Heart right ventricle (tissue), 16 donors: ENCODE data around the gene TESMIN. TPM values are rescaled to one million over a fixed set of nuclear protein-coding genes. Genes with fewer than 3 reads are reported as not detected.

ENCODE experiments used
- ATAC-seq, 8 donors: fragments of 200-7000 bp; cut with Tn5 transposase; one replicate each; pipeline ENCODE4 v1.9.1; 2020; ENCODE audit warnings: mild to moderate bottlenecking in 8 of 8, moderate library complexity in 8 of 8, moderate number of reproducible peaks in 1 of 8
- DNase-seq, 2 donors: peaks; one replicate each; pipeline ENCODE4 v3.0.0-alpha.2; 2020
- H3K27ac ChIP-seq, 10 donors: fragments of 200-600 bp; sonication (generic) in 2 of 10; one replicate each; pipeline versions ENCODE4 v1.5.0 to v1.8.0; 2020 to 2022; ENCODE audit warnings: mild to moderate bottlenecking in 3 of 10
- H3K27me3 ChIP-seq, 7 donors: fragments of 200-600 bp; one replicate each; pipeline ENCODE4 v1.8.0; 2021 to 2022; ENCODE audit warnings: mild to moderate bottlenecking in 2 of 7
- H3K36me3 ChIP-seq, 9 donors: fragments of 200-600 bp; sonication (generic) in 1 of 9; one replicate each; pipeline versions ENCODE4 v1.5.0 to v1.8.0; 2020 to 2022; ENCODE audit warnings: mild to moderate bottlenecking in 2 of 9
- H3K4me1 ChIP-seq, 9 donors: fragments of 200-600 bp; sonication (generic) in 1 of 9; one replicate each; pipeline versions ENCODE4 v1.5.0 to v1.8.0; 2020 to 2022; ENCODE audit warnings: mild to moderate bottlenecking in 4 of 9
- H3K4me3 ChIP-seq, 10 donors: fragments of 200-600 bp; sonication (generic) in 2 of 10; one replicate each; pipeline versions ENCODE4 v1.5.0 to v1.8.0; 2020 to 2022; ENCODE audit warnings: mild to moderate bottlenecking in 7 of 10, moderate library complexity in 2 of 10
- H3K9me3 ChIP-seq, 11 donors: fragments of 200-600 bp in 10 of 11; sonication (generic) in 2 of 11; one replicate each; pipeline versions ENCODE4 v1.5.0 to v1.8.0; 2013 to 2022; ENCODE audit warnings: mild to moderate bottlenecking in 2 of 11, control low read depth in 1 of 11, moderate library complexity in 1 of 11
- WGBS, 2 donors: extraction: QIAGEN DNeasy Blood & Tissue Kit; methylation state at CpG; one replicate each; pipeline ENCODE4 v1.1.7; 2013; ENCODE audit warnings: inconsistent platforms in 1 of 2; 5-methylcytosine and 5-hydroxymethylcytosine counted together
- intact Hi-C, 10 donors: fragments of 100-400 bp; cut with DNase I; formaldehyde crosslinking; loops; one replicate each; pipeline versions ENCODE4 v1.11.1 to v1.14.2; 2022
- polyA plus RNA-seq, 2 donors: library from polyadenylated mRNA; stranded (reverse); fragments of 200-250 nt; gene quantifications; one replicate each; pipeline ENCODE4 v1.2.3, GENCODE V29; 2013
- total RNA-seq, 10 donors: library from RNA; stranded (reverse); fragmentation: NEBNext Ultra II Directional in 3 of 10; extraction: Animal tissue kit (Norgen Biotek cat#: 25700) in 3 of 10; gene quantifications; one replicate each; pipeline versions ENCODE4 v1.2.1 to v1.2.4, GENCODE V29; 2021 to 2023
- TF ChIP-seq, protein P1 (sequence below), 9 donors: fragments of 200-600 bp; sonication (generic) in 2 of 9; IDR thresholded peaks; one replicate each; pipeline versions ENCODE4 v1.5.0 to v1.8.0; 2021 to 2022; ENCODE audit warnings: antibody characterized with exemption in 9 of 9, mild to moderate bottlenecking in 5 of 9, moderate library complexity in 1 of 9
- donor health status: Arrhythmogenic right ventricular cardiomyopathy.
- donor health status: ischemic (EF 13 %, LVEDD 7.1; RV severe dilation, severe dysfunction).
- donor health status: healthy with polysubstance abuse.
- donor health status: DM: no; HTN: yes; CAD: no.
- donor health status: DM: no; HTN: no; CAD: no.
- donor health status: ischemic (EF 25% LVEDD 6.9; RV normal size, moderate dysfunction).
- donor health status: ischemic (EF 25% LVEDD 5.7; RV mildly dilated, moderate dysfunction).
- donor health status: healthy.
- donor health status: DM: yes; HTN: yes; CAD: no.
- donor health status: Ischemic cardiomyopathy.
- donor health status: ischemic (EF 35%, LVEDD 5.7; RV mildly dilated, moderate dysfunction).
- donor health status: nonischemic (EF 11% LVEDD 7.7; RV severe dilation, severe dysfunction).
- donor health status: DM: yes; HTN: yes; CAD: no.
- donor health status: PGD.
- donor health status: ischemic (EF 29% LVEDD 5.4; RV normal size, mild dysfunction).
- donor health status: nonischemic (EF 23%, LVEDD 6.1; RV moderate dilation, normal function).

Gene TESMIN
- total and polyA plus RNA-seq, 12 donors = 0.13 to 2.6 (median 0.63) TPM; not detected in 2

DNA sequence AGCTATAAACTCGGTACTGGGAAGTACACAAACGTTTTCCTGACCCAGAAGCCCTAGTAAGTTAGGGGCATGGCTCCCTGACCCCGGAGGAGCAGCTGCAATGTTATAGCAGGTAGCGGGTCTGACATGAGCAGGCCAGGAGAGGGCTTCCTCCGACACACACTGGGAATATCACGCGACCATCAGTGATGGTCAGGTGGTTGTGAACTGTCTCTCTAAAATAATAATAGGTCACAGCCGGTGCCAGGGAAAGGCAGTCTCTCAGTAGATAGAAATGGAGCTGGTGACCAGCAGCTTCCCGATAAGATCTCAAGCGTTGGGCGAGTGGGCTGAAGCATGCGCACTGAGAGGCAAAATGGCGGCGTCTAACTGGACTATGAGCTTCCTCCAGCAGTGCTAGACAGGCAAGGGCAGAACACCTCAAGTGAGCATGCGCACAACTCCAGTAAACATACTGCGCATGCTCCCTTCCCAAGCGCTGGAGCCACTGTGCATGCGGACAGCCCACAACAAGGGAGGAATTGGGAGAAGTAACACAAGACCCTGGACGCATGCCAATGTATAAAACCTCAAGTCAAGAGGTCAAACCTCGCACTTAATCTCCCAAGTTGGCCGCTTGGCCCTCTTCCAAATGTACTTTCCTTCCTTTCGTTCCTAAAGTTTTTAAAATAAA, 22.3 kb upstream of the TESMIN start:
- ATAC-seq (no peak), DNase-seq (no peak)
- Histone ChIP-seq H3K27me3 (no peaks in the 10 kb centered on the region), H3K27ac (no peak overlapping the region), H3K4me3 (no peak overlapping the region), H3K36me3 (peaks cover 4 to 100% (median 76%) of the 10 kb centered on the region in 9 donors), H3K9me3 (no peaks in the 10 kb centered on the region), H3K4me1 (peaks cover 0 to 17% (median 5%) of the 10 kb centered on the region in 9 donors)
- WGBS, 2 donors = 87 to 90% methylated on average over 22 of the region's 22 CpGs
- TF ChIP-seq, protein P1, sequence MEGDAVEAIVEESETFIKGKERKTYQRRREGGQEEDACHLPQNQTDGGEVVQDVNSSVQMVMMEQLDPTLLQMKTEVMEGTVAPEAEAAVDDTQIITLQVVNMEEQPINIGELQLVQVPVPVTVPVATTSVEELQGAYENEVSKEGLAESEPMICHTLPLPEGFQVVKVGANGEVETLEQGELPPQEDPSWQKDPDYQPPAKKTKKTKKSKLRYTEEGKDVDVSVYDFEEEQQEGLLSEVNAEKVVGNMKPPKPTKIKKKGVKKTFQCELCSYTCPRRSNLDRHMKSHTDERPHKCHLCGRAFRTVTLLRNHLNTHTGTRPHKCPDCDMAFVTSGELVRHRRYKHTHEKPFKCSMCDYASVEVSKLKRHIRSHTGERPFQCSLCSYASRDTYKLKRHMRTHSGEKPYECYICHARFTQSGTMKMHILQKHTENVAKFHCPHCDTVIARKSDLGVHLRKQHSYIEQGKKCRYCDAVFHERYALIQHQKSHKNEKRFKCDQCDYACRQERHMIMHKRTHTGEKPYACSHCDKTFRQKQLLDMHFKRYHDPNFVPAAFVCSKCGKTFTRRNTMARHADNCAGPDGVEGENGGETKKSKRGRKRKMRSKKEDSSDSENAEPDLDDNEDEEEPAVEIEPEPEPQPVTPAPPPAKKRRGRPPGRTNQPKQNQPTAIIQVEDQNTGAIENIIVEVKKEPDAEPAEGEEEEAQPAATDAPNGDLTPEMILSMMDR (IDR thresholded peaks at IDR 0.05) = no peak
- intact Hi-C loops = no loop called here

DNA sequence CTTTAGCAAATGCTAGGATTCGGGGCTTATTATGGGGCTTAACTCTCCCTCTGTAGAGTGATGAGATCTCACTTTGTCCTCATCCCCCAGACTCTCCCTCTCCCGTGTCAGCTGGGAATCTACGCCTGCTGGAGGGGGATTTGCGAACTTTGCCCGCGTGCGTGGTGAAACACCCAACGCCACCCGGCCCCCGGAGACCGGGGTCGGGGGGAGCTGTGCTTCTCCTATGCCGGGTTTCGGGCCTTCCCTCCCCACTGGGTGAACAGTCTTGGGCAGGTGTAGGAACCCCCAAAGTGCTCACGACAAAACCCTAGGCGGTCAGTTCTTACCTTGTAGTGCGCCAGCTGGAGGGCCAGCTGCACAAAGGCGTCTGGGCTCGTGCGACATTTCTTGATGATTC, 21.6 kb upstream of the TESMIN start:
- H3K9me3 ChIP-seq = no peaks in the 10 kb centered on the region
- no peak for ATAC-seq
- 96 to 97% methylated on average over 20 of the region's 20 CpGs for WGBS, 2 donors

DNA sequence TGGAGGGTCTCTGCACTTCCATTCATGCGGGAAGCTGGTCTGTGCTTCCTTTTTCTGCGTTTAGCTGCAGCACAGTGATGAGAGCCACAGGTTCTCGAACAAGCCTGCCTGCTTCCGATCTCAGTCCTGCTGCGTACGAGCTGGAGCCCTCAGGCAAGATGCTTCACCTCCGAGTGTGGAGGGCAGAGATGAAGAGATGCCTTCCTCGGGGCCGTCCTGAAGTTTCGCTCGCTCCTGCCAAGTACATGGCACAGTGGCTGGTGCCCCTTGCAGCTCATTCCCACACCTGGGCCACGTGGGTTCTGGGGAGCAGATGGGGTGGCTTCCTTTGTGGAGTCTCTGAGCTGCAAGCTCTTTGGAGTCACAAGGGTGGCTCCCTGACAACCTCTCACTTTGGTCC, 19.5 kb upstream of the TESMIN start:
- 82 to 89% methylated on average over 12 of the region's 12 CpGs for WGBS, 2 donors
- Histone ChIP-seq H3K27ac (no peak overlapping the region), H3K9me3 (no peaks in the 10 kb centered on the region), H3K27me3 (no peaks in the 10 kb centered on the region), H3K4me1 (no peaks in the 10 kb centered on the region), H3K36me3 (peaks cover 4 to 98% (median 68%) of the 10 kb centered on the region in 9 donors), H3K4me3 (no peak overlapping the region)
- no peak for ATAC-seq
- intact Hi-C loops = no loop called here
- TF ChIP-seq, protein P1 (IDR thresholded peaks at IDR 0.05) = no peak
- no peak for DNase-seq

More for the DNA sequence above, 21.6 kb upstream of the TESMIN start:
- no peaks in the 10 kb centered on the region for H3K27me3 ChIP-seq
- H3K27ac ChIP-seq = no peak overlapping the region
- H3K4me1 ChIP-seq = peaks cover 0 to 11% (median 4%) of the 10 kb centered on the region in 9 donors
- H3K4me3 ChIP-seq = no peak overlapping the region
- H3K36me3 ChIP-seq = peaks cover 4 to 100% (median 80%) of the 10 kb centered on the region in 9 donors
- TF ChIP-seq, protein P1 (IDR thresholded peaks at IDR 0.05) = no peak
- DNase-seq = no peak
- intact Hi-C loops = no loop called here

DNA sequence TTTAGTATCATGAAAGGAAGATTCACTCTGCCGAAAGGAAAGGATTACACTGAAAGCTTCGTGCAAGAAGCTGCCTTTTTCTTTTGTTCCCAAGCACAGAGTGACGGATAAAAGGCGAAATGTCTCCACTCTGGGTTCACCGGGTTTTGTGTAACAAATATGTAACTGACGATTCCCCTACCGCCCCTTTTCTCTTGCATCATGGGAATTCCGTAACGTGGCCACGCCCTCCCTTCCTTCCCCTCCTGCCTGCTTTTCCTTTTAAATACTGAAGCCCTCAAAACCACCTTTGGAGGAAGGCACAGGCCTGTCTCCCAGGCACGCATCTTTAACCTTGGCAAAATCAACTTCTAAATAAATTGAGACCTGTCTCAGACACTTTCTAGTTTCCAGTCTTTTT, 16.4 kb upstream of the TESMIN start:
- H3K4me3 ChIP-seq = no peak overlapping the region
- H3K9me3 ChIP-seq = no peaks in the 10 kb centered on the region
- H3K36me3 ChIP-seq = peaks cover 4 to 97% (median 52%) of the 10 kb centered on the region in 9 donors
- TF ChIP-seq, protein P1 (IDR thresholded peaks at IDR 0.05) = no peak
- intact Hi-C loops = loop anchor here in 1 of 10 donors (10.0 kb wide), 1 partner anchor 317 kb away; no protein-coding TSS in a partner anchor
- no peak overlapping the region for H3K27ac ChIP-seq
- no peaks in the 10 kb centered on the region for H3K27me3 ChIP-seq
- DNase-seq = no peak
- 83 to 84% methylated on average over 11 of the region's 11 CpGs for WGBS, 2 donors
- ATAC-seq = no peak
- no peaks in the 10 kb centered on the region for H3K4me1 ChIP-seq
